GM12878 (cell line): ENCODE results near the gene ZNF670. TPM values are rescaled to one million over a fixed set of nuclear protein-coding genes. Genes with fewer than 3 reads are reported as not detected.

ENCODE experiments used
- ATAC-seq: fragments of 200-7000 bp; cut with Tn5 transposase; 3 replicates; pipeline ENCODE4 v1.9.1; 2020; ENCODE audit warnings: mild to moderate bottlenecking, moderate library complexity
- BruUV-seq: library from RNA; stranded (reverse); fragments of 400-500 nt; replicated peaks from 2 replicates; lab custom pipeline; 2021; lab: Mats Ljungman, UMichigan
- CTCF ChIA-PET: fragments of 300-600 bp; sonication (Branson Sonifier 250); formaldehyde crosslinking; extraction: SDS; loops from one replicate; lab custom pipeline; 2021; ENCODE audit warnings: inconsistent platforms; lab: Yijun Ruan, JAX
- POLR2A ChIA-PET: fragments of 350-600 bp; formaldehyde crosslinking; extraction: SDS; loops from one replicate; lab custom pipeline; 2021; ENCODE audit warnings: inconsistent platforms; lab: Charles Lee
- RAD21 ChIA-PET: fragments of 300-600 bp; sonication (Branson Sonifier 250); formaldehyde crosslinking; loops from one replicate; lab custom pipeline; 2023; ENCODE audit warnings: antibody characterized with exemption; ENCODE audit not compliant: unreplicated experiment; lab: Charles Lee
- SMC1A ChIA-PET: fragments of 300-600 bp; sonication (Branson Sonifier 250); formaldehyde crosslinking; loops from one replicate; lab custom pipeline; 2023; ENCODE audit not compliant: unreplicated experiment, uncharacterized antibody; lab: Charles Lee
- DNase-seq: peaks from one replicate; pipeline ENCODE4 v3.0.0-alpha.2; 2011; ENCODE audit warnings: low read depth, low spot score
- FAIRE-seq: peaks from 3 replicates; lab custom pipeline; 2011; peaks lifted over from hg19 to GRCh38; lab: Jason Lieb, UNC
- H2AFZ ChIP-seq: 2 replicates; pipeline ENCODE4 v1.6.0; 2011; ENCODE audit warnings: low read depth, low read length, control low read depth; ENCODE audit not compliant: control insufficient read depth
- H3K27ac ChIP-seq: 2 replicates; pipeline ENCODE4 v1.5.1; 2011; ENCODE audit warnings: control low read depth; ENCODE audit not compliant: control insufficient read depth, insufficient read depth
- H3K27me3 ChIP-seq, 2 experiments: replicated peaks in 1 of 2; 2 replicates each; pipeline versions ENCODE4 v1.6.0 to v1.6.1; 2011; ENCODE audit warnings: low read length in 1 of 2; ENCODE audit not compliant: control insufficient read depth in 2 of 2, insufficient read depth in 2 of 2
- H3K36me3 ChIP-seq, 2 experiments: 2 replicates each; pipeline ENCODE4 v1.5.1; 2011; ENCODE audit warnings: low read length in 1 of 2; ENCODE audit not compliant: control insufficient read depth in 2 of 2, insufficient read depth in 2 of 2
- H3K4me1 ChIP-seq: 2 replicates; pipeline ENCODE4 v1.6.1; 2011; ENCODE audit warnings: mild to moderate bottlenecking, low read length, moderate library complexity, mixed read lengths; ENCODE audit not compliant: control insufficient read depth, insufficient read depth
- H3K4me2 ChIP-seq: 2 replicates; pipeline ENCODE4 v1.6.0; 2011; ENCODE audit warnings: control low read depth; ENCODE audit not compliant: control insufficient read depth, insufficient read depth
- H3K4me3 ChIP-seq: fragments of 200-600 bp; sonication (generic); 2 replicates; pipeline ENCODE4 v1.5.1; 2016
- H3K79me2 ChIP-seq: 2 replicates; pipeline ENCODE4 v1.6.0; 2011; ENCODE audit warnings: low read length; ENCODE audit not compliant: control insufficient read depth, insufficient read depth
- H3K9ac ChIP-seq: 2 replicates; pipeline ENCODE4 v1.8.0; 2011; ENCODE audit warnings: low read length, control low read depth, mixed read lengths; ENCODE audit not compliant: control insufficient read depth, insufficient read depth
- H3K9me3 ChIP-seq: replicated peaks from 3 replicates; pipeline ENCODE4 v1.5.1; 2011; ENCODE audit warnings: mild to moderate bottlenecking, low read length; ENCODE audit not compliant: control insufficient read depth, insufficient read depth
- H4K20me1 ChIP-seq: 2 replicates; pipeline ENCODE4 v1.6.0; 2011; ENCODE audit not compliant: control insufficient read depth, insufficient read depth
- CBFB ChIP-seq: IDR thresholded peaks from 2 replicates; pipeline ENCODE4 v1.6.1; 2016; ENCODE audit warnings: antibody characterized with exemption, low read depth
- CBX5 ChIP-seq: sonication (generic); IDR thresholded peaks from 2 replicates; pipeline ENCODE4 v1.6.1; 2016; ENCODE audit warnings: low read depth, moderate library complexity, mild to moderate bottlenecking, inconsistent platforms
- NRF1 ChIP-seq: conservative IDR thresholded peaks from 2 replicates; pipeline ENCODE4 v1.6.1; 2011; ENCODE audit warnings: mild to moderate bottlenecking, low read depth, low read length, improper control_type of control experiment
- POLR2AphosphoS2 ChIP-seq: IDR thresholded peaks from 2 replicates; pipeline ENCODE4 v1.6.1; 2011; ENCODE audit warnings: low read depth, mild to moderate bottlenecking, low read length, improper control_type of control experiment, moderate library complexity
- RB1 ChIP-seq: fragments of 450-650 bp; formaldehyde crosslinking; IDR thresholded peaks from 2 replicates; pipeline ENCODE4 v1.6.1; 2017; ENCODE audit warnings: mild to moderate bottlenecking, borderline replicate concordance
- SREBF2 ChIP-seq: IDR thresholded peaks from 2 replicates; pipeline ENCODE4 v1.6.1; 2012; ENCODE audit warnings: mild to moderate bottlenecking, low read length
- WGBS: methylation state at CpG from one replicate; pipeline ENCODE4 v1.1.6; 2016; ENCODE audit warnings: low lambda C conversion rate; ENCODE audit not compliant: insufficient replicate concordance, insufficient coverage; ENCODE audit errors: missing lambda C conversion rate; 5-methylcytosine and 5-hydroxymethylcytosine counted together
- in situ Hi-C: fragments of 300-500 bp; cut with MboI; formaldehyde crosslinking; loops from 9 replicates; pipeline ENCODE4 v1.14.3; 2018; ENCODE audit warnings: mixed read lengths
- intact Hi-C: fragments of 100-400 bp; cut with micrococcal nuclease; formaldehyde crosslinking; loops from one replicate; pipeline ENCODE4 v1.14.2; 2022; ENCODE audit not compliant: unreplicated experiment
- polyA plus RNA-seq, 11 experiments: library from polyadenylated mRNA; depleted of rRNA in 4 of 11; unstranded in 6 of 11; stranded (reverse) in 5 of 11; fragments of >200 nt; fragmentation: Nextera tagmentation in 4 of 11; fragmentation: Illumina TruSeq in 1 of 11; extraction: Ambion mirVana in 4 of 11; extraction: Trizol in 1 of 11; gene quantifications; 1 replicate in 1 of 11; 2 replicates in 10 of 11; pipeline versions ENCODE4 v1.2.1 to v1.2.3, GENCODE V29; 2011 to 2016; ENCODE audit warnings: inconsistent platforms in 2 of 11, missing spikeins in 2 of 11, low read depth in 1 of 11
- total RNA-seq, 4 experiments: library from RNA; depleted of rRNA in 3 of 4; stranded (reverse); fragments of >200 nt in 3 of 4; fragmentation: Illumina TruSeq in 1 of 4; extraction: Trizol in 1 of 4; gene quantifications; 2 replicates each; pipeline versions ENCODE4 v1.2.1 to v1.2.3, GENCODE V29; 2013 to 2021
- TF ChIP-seq, protein P1 (sequence below): fragments of 450-650 bp; IDR thresholded peaks from 2 replicates; pipeline ENCODE4 v1.6.1; 2016; ENCODE audit warnings: mild to moderate bottlenecking
- TF ChIP-seq, protein P2 (sequence below): fragments of 450-650 bp; IDR thresholded peaks from 2 replicates; pipeline ENCODE4 v1.6.1; 2017; ENCODE audit warnings: mild to moderate bottlenecking

ZNF670 gene
- total and polyA plus RNA-seq, 10 of the 15 experiments (the other 5 are each of a cell fraction or from before 2014, with no cell fraction given): 3.0 to 9.0 (median 5.3) TPM

DNA sequence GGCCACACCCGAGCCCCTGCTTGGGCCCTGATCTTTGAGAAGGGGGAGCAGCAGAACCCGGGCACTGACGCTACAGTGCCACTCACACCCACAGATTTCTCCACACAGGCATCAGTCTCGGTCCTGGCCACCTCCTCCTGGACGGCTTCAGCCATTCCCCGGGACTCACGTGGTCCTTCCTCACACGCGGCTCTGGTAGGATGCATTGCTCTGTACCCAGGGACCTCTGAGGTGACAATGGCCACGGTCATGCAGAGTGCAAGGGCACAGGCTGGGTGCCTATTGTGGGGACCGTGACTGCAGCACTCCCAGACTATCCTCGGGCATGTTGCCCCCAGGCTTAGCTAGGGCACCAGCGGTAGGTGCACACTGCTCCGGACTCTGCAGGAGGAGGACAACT, 11.8 kb upstream of the ZNF670 start:
- Histone ChIP-seq H3K9ac (no peak overlapping the region), H3K4me3 (no peak overlapping the region), H3K79me2 (no peaks in the 10 kb centered on the region), H3K9me3 (no peaks in the 10 kb centered on the region; the same call in 2 of the 3 replicates)
- POLR2A ChIA-PET: no interaction called here
- FAIRE-seq: no peak
- no peak for DNase-seq
- BruUV-seq: no TSS peak
- RAD21 ChIA-PET: no interaction called here
- TF ChIP-seq NRF1 (no peak), RB1 (no peak), POLR2AphosphoS2 (no peak), CBFB (no peak), SREBF2 (no peak), CBX5 (no peak)
- TF ChIP-seq, protein P1, sequence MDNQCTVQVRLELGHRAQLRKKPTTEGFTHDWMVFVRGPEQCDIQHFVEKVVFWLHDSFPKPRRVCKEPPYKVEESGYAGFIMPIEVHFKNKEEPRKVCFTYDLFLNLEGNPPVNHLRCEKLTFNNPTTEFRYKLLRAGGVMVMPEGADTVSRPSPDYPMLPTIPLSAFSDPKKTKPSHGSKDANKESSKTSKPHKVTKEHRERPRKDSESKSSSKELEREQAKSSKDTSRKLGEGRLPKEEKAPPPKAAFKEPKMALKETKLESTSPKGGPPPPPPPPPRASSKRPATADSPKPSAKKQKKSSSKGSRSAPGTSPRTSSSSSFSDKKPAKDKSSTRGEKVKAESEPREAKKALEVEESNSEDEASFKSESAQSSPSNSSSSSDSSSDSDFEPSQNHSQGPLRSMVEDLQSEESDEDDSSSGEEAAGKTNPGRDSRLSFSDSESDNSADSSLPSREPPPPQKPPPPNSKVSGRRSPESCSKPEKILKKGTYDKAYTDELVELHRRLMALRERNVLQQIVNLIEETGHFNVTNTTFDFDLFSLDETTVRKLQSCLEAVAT: no peak
- TF ChIP-seq, protein P2, sequence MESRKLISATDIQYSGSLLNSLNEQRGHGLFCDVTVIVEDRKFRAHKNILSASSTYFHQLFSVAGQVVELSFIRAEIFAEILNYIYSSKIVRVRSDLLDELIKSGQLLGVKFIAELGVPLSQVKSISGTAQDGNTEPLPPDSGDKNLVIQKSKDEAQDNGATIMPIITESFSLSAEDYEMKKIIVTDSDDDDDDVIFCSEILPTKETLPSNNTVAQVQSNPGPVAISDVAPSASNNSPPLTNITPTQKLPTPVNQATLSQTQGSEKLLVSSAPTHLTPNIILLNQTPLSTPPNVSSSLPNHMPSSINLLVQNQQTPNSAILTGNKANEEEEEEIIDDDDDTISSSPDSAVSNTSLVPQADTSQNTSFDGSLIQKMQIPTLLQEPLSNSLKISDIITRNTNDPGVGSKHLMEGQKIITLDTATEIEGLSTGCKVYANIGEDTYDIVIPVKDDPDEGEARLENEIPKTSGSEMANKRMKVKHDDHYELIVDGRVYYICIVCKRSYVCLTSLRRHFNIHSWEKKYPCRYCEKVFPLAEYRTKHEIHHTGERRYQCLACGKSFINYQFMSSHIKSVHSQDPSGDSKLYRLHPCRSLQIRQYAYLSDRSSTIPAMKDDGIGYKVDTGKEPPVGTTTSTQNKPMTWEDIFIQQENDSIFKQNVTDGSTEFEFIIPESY: no peak
- TF ChIP-seq, all 136 proteins: peak for 0
- Histone ChIP-seq H3K4me1 (no peaks in the 10 kb centered on the region), H3K27ac (no peak overlapping the region), H3K36me3 (no peaks in the 10 kb centered on the region), H2AFZ (no peak overlapping the region), H3K27me3 (no peaks in the 10 kb centered on the region), H4K20me1 (no peaks in the 10 kb centered on the region), H3K4me2 (no peak overlapping the region)
- ATAC-seq: no peak
- in situ Hi-C loops (no loop called here), intact Hi-C loops (no loop called here)
- 66% methylated on average over 14 of the region's 14 CpGs for WGBS
- ChIA-PET CTCF (no interaction called here), SMC1A (no interaction called here)
